Measurements from ENCODE around the gene PLIN1. TPM values are rescaled to one million over a fixed set of nuclear protein-coding genes. Genes with fewer than 3 reads are reported as not detected.
A peak's percentile ranks its signal among the peaks of the same experiment; 100 is the strongest.
"Not testable (repeated sequence)": the region's sequence is repeated elsewhere in the genome, so short reads cannot be mapped to it uniquely, and the experiment has no call there.

PLIN1 gene
- total and polyA plus RNA-seq, 2 experiments from 2014 or later = 6.3 to 6.8 TPM

- H3K9me3 ChIP-seq (ENCODE audit: low read depth) = no peaks in the 10 kb centered on the region
- peak within 1 kb of the TSS; percentile 93 for H3K4me2 ChIP-seq
- no peak for TF ChIP-seq EZH2 (IDR thresholded peaks at IDR 0.05; ENCODE audit: borderline replicate concordance)
- TF ChIP-seq CTCF (IDR thresholded peaks at IDR 0.05; ENCODE audit: poor library complexity) = no peak
- TF ChIP-seq EZH2phosphoT487 (IDR thresholded peaks at IDR 0.05; ENCODE audit: low read depth, severe bottlenecking, unreplicated experiment) = no peak
- H3K4me3 ChIP-seq = peak within 1 kb of the TSS; percentile 59
- peak within 1 kb of the TSS; percentile 100 for H2AFZ ChIP-seq
- H3K79me2 ChIP-seq = peaks cover 11% of the 10 kb centered on the region
- H3K4me1 ChIP-seq (ENCODE audit: insufficient read depth) = peaks cover 7% of the 10 kb centered on the region
- WGBS (ENCODE audit: low lambda C conversion rate, missing lambda C conversion rate) = 3% methylated on average over 53 of the region's 60 CpGs
- no peaks in the 10 kb centered on the region for H4K20me1 ChIP-seq (ENCODE audit: insufficient read depth, poor library complexity, severe bottlenecking)
- H3K27ac ChIP-seq = peak within 1 kb of the TSS; percentile 35
- DNase-seq (ENCODE audit: low spot score) = peak; percentile 91
- H3K27me3 ChIP-seq = no peaks in the 10 kb centered on the region
- no peaks in the 10 kb centered on the region for H3K9me2 ChIP-seq (replicated peaks; ENCODE audit: insufficient read depth)
- H3K36me3 ChIP-seq (replicated peaks; ENCODE audit: insufficient read depth, low read depth) = no peaks in the 10 kb centered on the region
Measured at GRCh38 chr15:89690276-89691218, 11.4 kb upstream of the PLIN1 start, which contains the start of the genes PEX11A and WDR93. TSS of gene PEX11A (minus strand) at chr15:89690754. CDS start at chr15:89690632, 122 bp downstream. TSS of gene WDR93 (plus strand) at chr15:89690811. CDS start at chr15:89701747, 10,936 bp downstream.

DNA sequence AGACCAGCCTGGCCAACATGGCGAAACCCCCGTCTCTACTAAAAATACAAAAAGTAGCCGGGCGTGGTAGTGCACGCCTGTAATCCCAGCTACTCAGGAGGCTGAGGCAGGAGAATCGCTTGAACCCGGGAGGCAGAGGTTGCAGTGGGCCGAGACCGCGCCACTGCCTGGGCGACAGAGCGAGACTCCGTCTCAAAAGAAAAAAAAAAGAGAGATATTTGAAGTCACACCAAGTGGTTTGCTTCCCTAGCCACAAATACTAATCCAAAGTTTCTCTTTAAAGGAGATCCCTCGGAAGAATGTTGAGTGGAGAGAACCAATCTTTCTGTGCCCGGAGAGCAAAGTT is 10.7 kb upstream of the PLIN1 start:
- 74% methylated on average over 15 of the region's 15 CpGs for WGBS (ENCODE audit: low lambda C conversion rate, missing lambda C conversion rate)
- peak overlapping the region; percentile 100 for H2AFZ ChIP-seq
- H4K20me1 ChIP-seq (ENCODE audit: insufficient read depth, poor library complexity, severe bottlenecking); H3K4me1 ChIP-seq (ENCODE audit: insufficient read depth); H3K36me3 ChIP-seq (replicated peaks; ENCODE audit: insufficient read depth, low read depth); DNase-seq (ENCODE audit: low spot score); H3K9me3 ChIP-seq (ENCODE audit: low read depth); H3K9me2 ChIP-seq (replicated peaks; ENCODE audit: insufficient read depth); H3K27me3 ChIP-seq: not testable (repeated sequence)
- peak overlapping the region; percentile 35 for H3K27ac ChIP-seq
- peak overlapping the region; percentile 93 for H3K4me2 ChIP-seq
- H3K79me2 ChIP-seq = peaks cover 11% of the 10 kb centered on the region
- peak overlapping the region; percentile 59 for H3K4me3 ChIP-seq

DNA sequence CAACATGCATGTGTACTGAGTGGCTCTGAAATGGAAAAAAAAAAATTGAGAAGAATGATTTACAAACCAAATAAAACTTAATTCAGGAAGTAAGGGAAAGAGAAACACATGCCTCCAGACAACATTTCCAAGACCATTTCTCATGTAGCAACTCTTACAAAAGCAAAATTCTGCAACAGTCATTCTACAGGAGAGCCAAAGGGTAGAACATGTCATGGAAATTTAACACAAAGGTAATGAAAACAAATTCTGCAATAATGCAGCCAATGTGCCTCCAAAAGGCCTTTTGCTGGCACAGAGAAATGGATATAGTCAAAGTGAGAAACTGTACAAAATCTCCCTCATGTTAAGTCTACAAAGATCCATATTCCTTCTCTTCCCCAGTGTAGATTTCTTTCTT is 7.4 kb upstream of the PLIN1 start:
- no peaks in the 10 kb centered on the region for H3K27me3 ChIP-seq
- H3K27ac ChIP-seq = no peak overlapping the region
- H3K9me2 ChIP-seq (replicated peaks; ENCODE audit: insufficient read depth) = no peaks in the 10 kb centered on the region
- no peak overlapping the region for H2AFZ ChIP-seq
- H3K4me1 ChIP-seq (ENCODE audit: insufficient read depth) = peaks cover 7% of the 10 kb centered on the region
- H3K4me3 ChIP-seq = no peak overlapping the region
- H3K4me2 ChIP-seq = no peak overlapping the region
- no peaks in the 10 kb centered on the region for H4K20me1 ChIP-seq (ENCODE audit: insufficient read depth, poor library complexity, severe bottlenecking)
- TF ChIP-seq EZH2phosphoT487 (IDR thresholded peaks at IDR 0.05; ENCODE audit: low read depth, severe bottlenecking, unreplicated experiment) = no peak
- no peak for TF ChIP-seq EZH2 (IDR thresholded peaks at IDR 0.05; ENCODE audit: borderline replicate concordance)
- no peak for TF ChIP-seq CTCF (IDR thresholded peaks at IDR 0.05; ENCODE audit: poor library complexity)
- no peaks in the 10 kb centered on the region for H3K36me3 ChIP-seq (replicated peaks; ENCODE audit: insufficient read depth, low read depth)
- DNase-seq (ENCODE audit: low spot score) = no peak
- no peaks in the 10 kb centered on the region for H3K9me3 ChIP-seq (ENCODE audit: low read depth)
- peaks cover 11% of the 10 kb centered on the region for H3K79me2 ChIP-seq

GRCh38 chr15:89685995-89686394 is 6.8 kb upstream of the PLIN1 start:
- no peak overlapping the region for H3K4me3 ChIP-seq
- H2AFZ ChIP-seq = no peak overlapping the region
- H3K9me3 ChIP-seq (ENCODE audit: low read depth) = no peaks in the 10 kb centered on the region
- H3K4me2 ChIP-seq = no peak overlapping the region
- no peaks in the 10 kb centered on the region for H3K27me3 ChIP-seq
- H3K4me1 ChIP-seq (ENCODE audit: insufficient read depth) = peaks cover 7% of the 10 kb centered on the region
- 86% methylated on average over 2 of the region's 2 CpGs for WGBS (ENCODE audit: low lambda C conversion rate, missing lambda C conversion rate)
- no peaks in the 10 kb centered on the region for H4K20me1 ChIP-seq (ENCODE audit: insufficient read depth, poor library complexity, severe bottlenecking)
- TF ChIP-seq CTCF (IDR thresholded peaks at IDR 0.05; ENCODE audit: poor library complexity) (no peak), EZH2phosphoT487 (IDR thresholded peaks at IDR 0.05; ENCODE audit: low read depth, severe bottlenecking, unreplicated experiment) (no peak), EZH2 (IDR thresholded peaks at IDR 0.05; ENCODE audit: borderline replicate concordance) (no peak)
- DNase-seq (ENCODE audit: low spot score) = no peak
- H3K27ac ChIP-seq = no peak overlapping the region
- H3K36me3 ChIP-seq (replicated peaks; ENCODE audit: insufficient read depth, low read depth) = no peaks in the 10 kb centered on the region
- no peaks in the 10 kb centered on the region for H3K9me2 ChIP-seq (replicated peaks; ENCODE audit: insufficient read depth)
- H3K79me2 ChIP-seq = peaks cover 11% of the 10 kb centered on the region
